ENCODE measurements around the gene SLC49A4. TPM values are rescaled to one million over a fixed set of nuclear protein-coding genes. Genes with fewer than 3 reads are reported as not detected.

SLC49A4 gene
- total RNA-seq, 4 donors from 2014 or later: 12.2 to 21.4 (median 15.9) TPM

DNA sequence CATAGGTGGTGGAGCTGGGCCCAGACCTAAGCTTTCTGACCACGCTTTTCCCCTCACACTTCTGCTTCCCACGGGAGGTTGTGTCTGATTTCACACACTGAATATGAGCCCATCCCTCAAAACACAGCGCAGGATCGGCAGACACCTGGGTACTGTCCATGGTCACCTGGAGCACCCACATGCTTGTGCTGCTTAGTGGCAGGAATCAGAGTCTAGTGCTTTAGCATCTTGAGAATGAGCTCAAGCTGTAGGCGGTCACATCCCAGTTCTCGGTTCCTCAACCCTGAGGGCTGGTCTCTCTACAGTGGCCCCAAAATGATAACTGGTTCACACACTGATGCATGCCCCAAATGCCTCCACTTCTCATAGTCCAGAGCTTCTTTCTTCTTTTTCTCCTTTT, 121.7 kb downstream of the SLC49A4 start:
- WGBS, 2 donors: 58 to 70% methylated on average over 4 to 6 of the region's 6 CpGs
- Histone ChIP-seq H3K27ac (no peak overlapping the region), H3K9me3 (no peaks in the 10 kb centered on the region), H3K36me3 (no peaks in the 10 kb centered on the region), H3K27me3 (peaks cover 2 to 58% (median 4%) of the 10 kb centered on the region in 4 donors), H3K4me3 (no peak overlapping the region), H3K4me1 (peaks cover under 1 to 8% (median under 1%) of the 10 kb centered on the region in 3 donors)
- DNase-seq: no peak
- intact Hi-C loops (cut with DNase I): no loop called here
- TF ChIP-seq POLR2A (IDR thresholded peaks at IDR 0.05): no peak
- TF ChIP-seq, protein P1, sequence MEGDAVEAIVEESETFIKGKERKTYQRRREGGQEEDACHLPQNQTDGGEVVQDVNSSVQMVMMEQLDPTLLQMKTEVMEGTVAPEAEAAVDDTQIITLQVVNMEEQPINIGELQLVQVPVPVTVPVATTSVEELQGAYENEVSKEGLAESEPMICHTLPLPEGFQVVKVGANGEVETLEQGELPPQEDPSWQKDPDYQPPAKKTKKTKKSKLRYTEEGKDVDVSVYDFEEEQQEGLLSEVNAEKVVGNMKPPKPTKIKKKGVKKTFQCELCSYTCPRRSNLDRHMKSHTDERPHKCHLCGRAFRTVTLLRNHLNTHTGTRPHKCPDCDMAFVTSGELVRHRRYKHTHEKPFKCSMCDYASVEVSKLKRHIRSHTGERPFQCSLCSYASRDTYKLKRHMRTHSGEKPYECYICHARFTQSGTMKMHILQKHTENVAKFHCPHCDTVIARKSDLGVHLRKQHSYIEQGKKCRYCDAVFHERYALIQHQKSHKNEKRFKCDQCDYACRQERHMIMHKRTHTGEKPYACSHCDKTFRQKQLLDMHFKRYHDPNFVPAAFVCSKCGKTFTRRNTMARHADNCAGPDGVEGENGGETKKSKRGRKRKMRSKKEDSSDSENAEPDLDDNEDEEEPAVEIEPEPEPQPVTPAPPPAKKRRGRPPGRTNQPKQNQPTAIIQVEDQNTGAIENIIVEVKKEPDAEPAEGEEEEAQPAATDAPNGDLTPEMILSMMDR (IDR thresholded peaks at IDR 0.05): no peak

DNA sequence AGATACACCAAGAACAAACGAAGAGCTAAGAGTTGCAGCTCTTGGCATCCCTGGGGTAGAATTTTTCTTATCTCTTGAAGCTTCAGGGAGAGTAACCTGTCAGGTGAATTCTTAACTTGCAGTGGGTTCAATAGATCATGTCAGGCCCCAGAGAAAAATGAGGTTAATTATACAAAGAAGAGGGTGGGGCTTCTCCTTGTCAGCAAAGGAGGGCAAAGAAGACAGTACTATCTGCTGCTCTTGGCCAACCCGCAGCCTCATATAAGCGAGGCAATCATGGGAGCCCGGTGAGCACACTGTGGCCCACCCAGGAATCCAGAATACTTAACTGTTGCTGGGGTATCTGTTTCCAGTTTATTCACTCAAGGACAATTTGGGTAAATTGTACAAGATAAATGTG, 122.5 kb downstream of the SLC49A4 start:
- intact Hi-C loops (cut with DNase I): no loop called here
- H3K27me3 ChIP-seq: peaks cover 5 to 58% (median 11%) of the 10 kb centered on the region in 4 donors

DNA sequence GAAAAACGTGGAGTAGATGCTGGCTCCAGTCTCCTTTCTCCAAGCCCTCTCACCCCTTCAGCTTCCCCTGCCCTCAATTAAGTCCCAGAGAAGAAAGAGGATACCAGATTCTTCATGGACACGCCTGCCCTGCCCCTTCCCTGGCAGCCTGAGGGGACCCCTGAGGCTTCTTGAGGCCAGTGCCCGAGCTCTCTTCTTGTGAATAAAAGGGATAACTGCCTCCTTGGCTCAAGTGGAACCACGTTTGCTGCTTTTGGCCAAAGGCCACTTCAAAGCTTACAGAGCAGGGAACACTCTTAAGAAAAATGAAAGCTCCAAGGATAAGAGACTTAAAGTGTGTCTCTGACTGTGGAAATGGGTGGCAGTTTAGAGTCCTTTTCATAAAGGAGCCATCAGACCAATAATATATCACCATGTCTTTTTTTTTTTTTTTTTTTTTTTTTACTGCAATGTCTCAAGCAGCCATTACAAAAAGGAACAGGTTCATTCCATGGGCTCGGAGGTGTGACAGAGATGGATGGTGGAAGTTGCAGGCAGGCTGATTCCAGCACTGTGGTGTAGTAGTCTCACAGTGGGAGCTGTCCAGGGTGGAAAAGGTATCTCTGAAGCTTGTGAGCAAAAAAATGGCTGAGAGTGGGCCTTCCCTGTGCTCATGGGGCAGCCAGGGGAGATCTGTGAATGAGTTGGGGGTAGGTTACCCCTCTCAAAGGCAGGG, 123.9 kb downstream of the SLC49A4 start:
- H3K4me3 ChIP-seq: no peak overlapping the region
- TF ChIP-seq, protein P1 (IDR thresholded peaks at IDR 0.05): no peak
- TF ChIP-seq POLR2A (IDR thresholded peaks at IDR 0.05): no peak
- intact Hi-C loops (cut with DNase I): no loop called here
- no peaks in the 10 kb centered on the region for H3K9me3 ChIP-seq
- no peaks in the 10 kb centered on the region for H3K36me3 ChIP-seq
- WGBS, 2 donors: 39 to 40% methylated on average over 5 of the region's 5 CpGs
- peaks cover 0 to 58% (median 12%) of the 10 kb centered on the region in 4 donors for H3K27me3 ChIP-seq
- H3K4me1 ChIP-seq: peaks cover 6 to 10% (median 9%) of the 10 kb centered on the region in 3 donors
- no peak overlapping the region for H3K27ac ChIP-seq
- DNase-seq: no peak

More for the DNA sequence above, 122.5 kb downstream of the SLC49A4 start:
- Histone ChIP-seq H3K27ac (no peak overlapping the region), H3K4me3 (no peak overlapping the region), H3K4me1 (peaks cover 6 to 16% (median 9%) of the 10 kb centered on the region in 3 donors), H3K36me3 (no peaks in the 10 kb centered on the region), H3K9me3 (no peaks in the 10 kb centered on the region)
- no peak for TF ChIP-seq POLR2A (IDR thresholded peaks at IDR 0.05)
- TF ChIP-seq, protein P1 (IDR thresholded peaks at IDR 0.05): no peak
- 81% methylated on average over 4 of the region's 4 CpGs for WGBS, 2 donors
- no peak for DNase-seq

DNA sequence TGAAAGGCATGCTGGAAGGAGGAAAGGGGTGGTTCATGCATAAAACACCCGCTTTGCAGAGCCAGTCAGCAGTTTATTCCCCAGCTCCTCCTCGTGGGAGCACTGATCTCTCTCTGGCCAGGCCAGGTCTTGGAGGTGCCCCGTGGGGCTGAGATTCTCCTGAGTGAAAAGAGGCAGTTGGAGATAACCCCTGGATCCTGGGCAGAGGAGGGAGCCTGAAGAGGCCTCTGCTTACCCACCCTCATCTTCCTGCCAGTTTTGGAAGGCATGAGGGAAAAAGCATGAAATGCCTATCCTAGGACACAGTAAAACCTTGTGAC, 124.4 kb downstream of the SLC49A4 start:
- peaks cover 0 to 60% (median 12%) of the 10 kb centered on the region in 4 donors for H3K27me3 ChIP-seq
- no peaks in the 10 kb centered on the region for H3K9me3 ChIP-seq
- intact Hi-C loops (cut with DNase I): no loop called here
- H3K27ac ChIP-seq: no peak overlapping the region
- H3K4me1 ChIP-seq: peaks cover 6 to 10% (median 9%) of the 10 kb centered on the region in 3 donors
- no peak for DNase-seq
- 69 to 75% methylated on average over 2 of the region's 3 CpGs for WGBS, 2 donors
- no peaks in the 10 kb centered on the region for H3K36me3 ChIP-seq
- no peak for TF ChIP-seq POLR2A (IDR thresholded peaks at IDR 0.05)
- TF ChIP-seq, protein P1 (IDR thresholded peaks at IDR 0.05): no peak
- H3K4me3 ChIP-seq: no peak overlapping the region

DNA sequence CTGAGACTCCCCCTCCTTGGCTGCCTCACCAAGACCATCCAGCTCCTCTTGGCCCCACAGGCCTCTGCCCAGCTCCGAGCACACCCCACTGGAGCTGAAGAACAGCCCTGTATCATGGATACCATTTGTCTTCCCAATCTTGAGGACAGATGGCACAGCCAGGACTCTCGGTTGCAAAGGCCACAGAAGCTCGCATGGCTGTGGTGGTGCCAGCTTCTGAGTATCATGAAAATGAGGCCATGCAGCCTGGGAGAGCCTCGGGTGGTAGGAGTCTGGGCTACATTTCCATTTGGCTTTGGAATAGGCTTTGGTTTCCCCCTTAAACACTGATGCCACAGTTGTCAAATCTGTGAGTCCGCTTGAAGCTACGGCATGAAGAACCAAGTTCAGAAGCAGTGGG, 126.1 kb downstream of the SLC49A4 start:
- Histone ChIP-seq H3K36me3 (no peaks in the 10 kb centered on the region), H3K4me1 (peaks cover 6 to 10% (median 9%) of the 10 kb centered on the region in 3 donors), H3K9me3 (no peaks in the 10 kb centered on the region), H3K4me3 (no peak overlapping the region), H3K27me3 (peaks cover 0 to 63% (median 12%) of the 10 kb centered on the region in 4 donors), H3K27ac (no peak overlapping the region)
- intact Hi-C loops (cut with DNase I): no loop called here
- DNase-seq: no peak
- 84 to 90% methylated on average over 2 to 6 of the region's 6 CpGs for WGBS, 2 donors
- no peak for TF ChIP-seq POLR2A (IDR thresholded peaks at IDR 0.05)
- TF ChIP-seq, protein P1 (IDR thresholded peaks at IDR 0.05): no peak

All from esophagus squamous epithelium (tissue), 5 donors.